Mesenteric fat pad (tissue), 1 donor: ENCODE measurements around the gene MYO1H. TPM values are rescaled to one million over a fixed set of nuclear protein-coding genes. Genes with fewer than 3 reads are reported as not detected.
"Not testable (repeated sequence)": the region's sequence is repeated elsewhere in the genome, so short reads cannot be mapped to it uniquely, and the experiment has no call there.

Experiments
- DNase-seq: peaks from one replicate; pipeline ENCODE4 v3.0.0-alpha.2; 2020; ENCODE audit warnings: low spot score
- long read RNA-seq: library from polyadenylated mRNA; unstranded; transcript quantifications from one replicate; pipeline ENCODE4 v2.0.0, GENCODE V29; 2020
- total RNA-seq: library from RNA; stranded (reverse); fragmentation: NEBNext Ultra II Directional; extraction: Animal tissue kit (Norgen Biotek cat#: 25700); gene quantifications from one replicate; pipeline ENCODE4 v1.2.1, GENCODE V29; 2021
- donor health status: DM: yes; HTN: yes; CAD: no.

MYO1H gene, protein sequence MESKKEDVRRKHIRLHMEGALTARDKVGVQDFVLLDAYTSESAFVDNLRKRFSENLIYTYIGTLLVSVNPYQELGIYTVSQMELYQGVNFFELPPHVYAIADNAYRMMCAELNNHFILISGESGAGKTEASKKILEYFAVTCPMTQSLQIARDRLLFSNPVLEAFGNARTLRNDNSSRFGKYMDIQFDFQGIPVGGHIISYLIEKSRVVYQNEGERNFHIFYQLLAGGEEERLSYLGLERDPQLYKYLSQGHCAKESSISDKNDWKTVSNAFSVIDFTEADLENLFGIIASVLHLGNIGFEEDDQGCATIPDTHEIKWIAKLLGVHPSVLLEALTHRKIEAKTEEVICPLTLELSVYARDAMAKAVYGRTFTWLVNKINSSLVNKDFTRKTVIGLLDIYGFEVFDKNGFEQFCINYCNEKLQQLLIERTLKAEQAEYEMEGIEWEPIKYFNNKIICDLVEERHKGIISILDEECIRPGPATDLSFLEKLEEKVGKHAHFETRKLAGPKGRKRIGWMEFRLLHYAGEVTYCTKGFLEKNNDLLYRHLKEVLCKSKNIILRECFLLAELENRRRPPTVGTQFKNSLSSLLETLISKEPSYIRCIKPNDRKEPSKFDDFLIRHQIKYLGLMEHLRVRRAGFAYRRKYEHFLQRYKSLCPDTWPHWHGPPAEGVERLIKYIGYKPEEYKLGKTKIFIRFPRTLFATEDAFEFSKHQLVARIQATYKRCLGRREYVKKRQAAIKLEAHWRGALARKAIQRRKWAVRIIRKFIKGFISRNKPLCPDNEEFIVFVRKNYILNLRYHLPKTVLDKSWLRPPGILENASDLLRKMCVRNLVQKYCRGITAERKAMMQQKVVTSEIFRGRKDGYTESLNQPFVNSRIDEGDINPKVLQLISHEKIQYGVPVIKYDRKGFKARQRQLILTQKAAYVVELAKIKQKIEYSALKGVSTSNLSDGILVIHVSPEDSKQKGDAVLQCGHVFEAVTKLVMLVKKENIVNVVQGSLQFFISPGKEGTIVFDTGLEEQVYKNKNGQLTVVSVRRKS
- 0.10 TPM for total RNA-seq
- long read RNA-seq, partial matches to known transcripts, result 0 of 5 reads
- long read RNA-seq, other reads (novel, unspliced or antisense), result 5 of 5 reads

DNA sequence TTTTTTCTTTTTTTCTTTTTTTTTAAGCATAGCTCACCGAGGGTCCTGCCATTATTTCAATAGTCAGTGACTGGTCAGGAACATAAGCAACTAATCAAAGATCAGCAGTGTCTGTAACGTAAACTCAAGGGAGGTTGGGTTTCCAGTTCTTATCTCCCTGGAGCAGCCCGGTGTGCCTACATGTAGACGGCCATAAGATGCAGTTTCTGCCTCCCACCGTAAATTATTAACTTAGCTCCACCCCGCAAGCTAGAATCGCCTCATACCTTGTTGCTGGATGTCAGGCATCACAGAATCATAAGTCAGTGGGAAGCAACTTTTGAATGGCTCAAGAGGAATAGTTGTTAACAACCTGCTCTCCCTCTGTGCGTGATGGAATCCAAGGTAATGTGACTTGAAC lies at the start of gene MYO1H:
TSS of gene MYO1H (plus strand) at position 312 of the 400 bp plus-strand sequence. CDS start at position 373, 61 bp downstream.
- DNase-seq, result no peak

GRCh38 chr12:109299849-109300248 lies 47.9 kb upstream of the MYO1H start:
- DNase-seq, result no peak

DNA sequence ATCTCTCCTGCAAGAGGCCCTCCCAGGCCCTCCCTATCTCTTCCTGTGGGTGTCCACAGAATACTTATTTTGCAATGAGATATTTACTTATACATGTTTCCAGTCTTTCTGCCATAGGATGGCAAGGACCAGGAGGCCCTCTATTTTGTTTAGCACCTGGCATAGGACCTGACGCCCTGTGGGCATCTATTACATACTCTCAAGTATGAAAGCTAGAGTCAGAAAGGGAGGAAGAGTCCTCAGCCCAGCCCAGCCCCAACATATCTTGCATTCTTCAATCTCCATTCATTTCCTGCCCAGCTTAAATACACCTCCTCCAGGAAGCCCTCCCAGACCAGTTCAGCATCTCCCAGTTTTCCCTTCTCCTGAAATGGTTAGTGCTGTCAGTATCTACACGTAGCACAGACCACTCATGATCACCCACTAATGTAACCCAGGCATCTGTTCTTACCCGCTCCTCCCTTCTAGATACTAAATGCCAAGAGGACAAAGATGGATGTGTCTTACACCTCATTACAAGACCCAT lies 46.0 kb upstream of the MYO1H start:
- DNase-seq, result no peak

DNA sequence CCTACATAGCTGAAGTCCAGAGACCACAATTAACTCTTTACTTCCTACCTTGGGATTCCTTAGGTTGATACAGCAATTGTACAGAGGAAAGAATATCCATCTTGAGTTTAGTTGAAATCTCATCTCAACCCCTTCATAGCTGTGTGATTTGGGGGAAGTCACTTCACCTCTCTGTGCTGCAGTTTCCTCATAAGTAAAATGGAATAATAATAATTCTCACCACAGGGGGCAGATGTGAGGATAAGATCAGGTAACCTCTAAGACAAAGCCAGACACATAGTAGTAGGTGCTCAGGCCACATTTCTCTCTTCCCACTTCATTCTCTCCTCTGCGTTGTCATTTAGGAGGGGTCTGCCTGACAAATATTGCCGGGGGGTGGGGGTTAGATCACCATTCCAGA lies 45.3 kb upstream of the MYO1H start:
- no peak for DNase-seq

- DNase-seq, result no peak
These were observed 44.9 kb upstream of the MYO1H start for GRCh38 chr12:109302770-109303169.

DNA sequence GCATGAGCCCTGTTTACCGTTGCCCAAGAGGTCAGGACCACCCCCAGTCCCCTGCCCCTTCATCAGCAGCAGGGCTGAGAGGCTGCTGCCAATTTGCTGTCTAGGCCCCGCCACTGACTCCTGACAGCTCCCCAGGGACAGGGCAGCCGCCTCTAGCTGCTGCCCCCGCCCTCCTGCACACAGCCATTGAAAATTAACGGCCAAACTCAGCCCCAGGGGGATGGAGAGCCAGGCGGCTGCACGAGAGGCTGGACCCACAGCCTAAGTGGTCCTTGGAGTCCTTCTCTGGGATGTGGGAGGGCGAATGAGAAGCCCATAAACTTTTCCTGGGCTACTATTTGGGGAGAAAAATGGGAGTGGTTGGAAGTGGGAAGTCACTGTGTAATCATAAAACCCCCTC lies 43.2 kb upstream of the MYO1H start:
- no peak for DNase-seq

DNA sequence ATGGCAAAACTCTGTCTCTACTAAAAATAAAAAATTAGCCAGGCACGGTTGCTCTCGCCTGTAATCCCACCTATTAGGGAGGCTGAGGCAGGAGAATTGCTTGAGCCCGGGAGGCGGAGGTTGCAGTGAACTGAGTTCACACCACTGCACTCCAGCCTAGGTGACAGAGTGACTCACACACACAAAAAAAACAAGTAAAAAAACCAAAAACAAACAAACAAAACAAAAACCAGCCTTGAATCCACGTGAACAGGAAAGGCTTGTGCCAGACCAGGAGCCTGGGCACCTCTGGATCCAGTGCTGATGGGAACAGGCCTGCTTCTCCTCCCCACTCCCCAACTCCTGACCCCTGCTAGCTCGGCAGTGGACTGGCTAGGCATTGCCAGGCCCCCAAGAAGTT lies 42.2 kb upstream of the MYO1H start:
- no peak for DNase-seq

- DNase-seq, result no peak
These were observed 40.6 kb upstream of the MYO1H start for GRCh38 chr12:109307051-109307450.

DNA sequence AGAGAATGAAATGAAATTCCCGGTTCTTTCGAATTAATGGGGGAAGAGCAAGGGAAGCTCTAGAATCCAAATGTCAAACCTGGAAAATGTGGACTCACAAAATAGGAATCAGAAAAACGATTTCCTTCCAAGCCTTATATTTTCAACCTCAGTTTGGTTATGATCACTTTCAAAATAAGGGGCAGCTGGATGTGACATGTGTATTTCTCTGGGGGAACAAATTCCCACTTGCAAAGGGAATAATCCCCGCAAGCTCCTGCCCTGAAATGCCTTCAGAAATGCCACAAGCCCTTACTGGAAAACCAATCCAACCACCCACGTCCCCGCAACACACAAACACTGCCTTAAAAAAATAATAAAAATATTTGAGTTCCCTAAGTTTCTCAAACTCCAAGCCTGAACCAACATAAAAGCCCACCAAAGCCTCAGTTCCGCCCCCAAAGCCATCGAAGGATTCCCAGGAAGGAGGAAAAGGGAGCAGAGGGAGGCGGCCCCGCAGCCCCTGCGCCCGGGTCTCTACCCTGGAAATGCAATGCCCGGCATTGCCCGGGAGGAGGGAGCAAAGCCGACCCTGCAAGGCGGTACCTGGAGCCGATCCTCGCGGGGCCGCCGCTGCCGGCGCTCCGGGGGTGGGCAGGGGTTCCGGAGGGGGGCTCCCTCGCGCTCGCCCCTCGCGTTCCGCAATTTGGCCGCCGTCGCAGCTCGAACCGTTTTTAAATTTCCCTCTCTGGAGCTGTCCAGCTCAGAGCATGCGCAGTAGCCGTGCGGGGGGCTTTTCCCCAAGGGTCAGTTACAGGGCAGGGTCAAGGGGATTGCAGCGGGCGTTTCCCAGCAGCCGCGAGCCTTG lies 38.9 kb upstream of the MYO1H start, which contains the start of gene FOXN4:
TSS of gene FOXN4 (minus strand) at position 751 of the 847 bp plus-strand sequence. CDS start 963 bp downstream, outside the sequence.
- DNase-seq, result no peak

DNA sequence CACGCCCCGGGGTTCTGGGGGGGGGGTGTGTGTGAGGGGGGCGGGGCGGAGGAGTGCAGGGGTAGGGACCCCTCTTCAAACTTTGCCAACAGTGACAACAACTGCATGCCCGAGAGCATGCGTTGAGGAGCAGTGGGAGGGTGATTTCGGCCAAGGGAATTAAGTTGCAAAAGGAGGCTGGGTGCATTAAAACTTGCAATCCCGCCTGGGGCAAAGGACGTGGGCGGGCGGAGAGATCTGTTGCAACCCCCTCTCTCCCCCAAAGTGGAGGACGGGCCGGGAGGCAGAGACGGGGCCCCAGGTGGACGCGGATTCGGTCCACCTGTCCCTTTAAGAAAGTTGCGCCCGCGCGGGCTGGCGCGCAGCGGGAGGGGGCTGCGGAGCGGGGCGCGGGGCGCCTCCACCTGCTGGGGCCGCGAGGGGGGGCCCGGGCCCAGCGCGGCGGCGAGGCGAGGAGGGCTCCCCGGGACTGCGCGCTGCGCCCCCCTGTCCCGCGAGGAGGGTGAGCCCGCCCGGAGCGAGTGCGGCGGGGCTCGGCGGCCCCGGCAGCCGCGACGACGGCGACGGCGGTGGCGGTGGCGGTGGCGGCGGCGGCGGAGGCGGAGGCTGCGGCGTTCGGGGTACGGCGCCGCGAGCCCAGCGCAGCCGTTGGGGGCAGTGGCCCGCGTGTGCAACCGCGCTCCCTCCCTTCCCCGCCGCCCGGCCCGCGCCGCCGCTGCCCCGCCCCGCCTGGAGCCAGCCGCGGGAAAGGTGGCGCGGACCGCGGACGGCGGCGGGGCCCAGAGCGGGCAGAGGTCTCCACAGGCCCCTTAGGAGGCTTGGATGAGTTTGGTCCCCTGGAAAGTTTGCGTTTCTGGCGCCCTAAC lies 38.1 kb upstream of the MYO1H start:
- DNase-seq, result no peak

GRCh38 chr12:109310247-109311125 lies 37.2 kb upstream of the MYO1H start:
- DNase-seq, result no peak

DNA sequence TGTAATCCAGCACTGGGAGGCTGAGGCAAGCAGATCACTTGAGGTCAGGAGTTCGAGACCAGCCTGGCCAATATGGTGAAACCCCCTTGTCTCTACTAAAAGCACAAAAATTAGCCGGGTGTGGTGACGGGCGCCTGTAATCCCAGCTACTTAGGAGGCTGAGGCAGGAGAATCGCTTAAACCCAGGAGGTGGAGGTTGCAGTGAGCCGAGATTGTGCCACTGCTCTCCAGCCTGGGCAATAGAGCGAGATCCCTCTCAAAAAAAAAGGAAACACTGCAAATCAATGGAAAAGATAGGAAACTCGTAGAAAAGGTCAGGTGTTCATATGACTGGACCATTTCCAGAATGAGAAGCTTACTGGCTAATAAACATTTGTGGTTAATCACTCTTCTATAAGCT lies 26.4 kb upstream of the MYO1H start:
- not testable (repeated sequence) for DNase-seq

GRCh38 chr12:109329003-109329402 lies 18.7 kb upstream of the MYO1H start:
- no peak for DNase-seq

DNA sequence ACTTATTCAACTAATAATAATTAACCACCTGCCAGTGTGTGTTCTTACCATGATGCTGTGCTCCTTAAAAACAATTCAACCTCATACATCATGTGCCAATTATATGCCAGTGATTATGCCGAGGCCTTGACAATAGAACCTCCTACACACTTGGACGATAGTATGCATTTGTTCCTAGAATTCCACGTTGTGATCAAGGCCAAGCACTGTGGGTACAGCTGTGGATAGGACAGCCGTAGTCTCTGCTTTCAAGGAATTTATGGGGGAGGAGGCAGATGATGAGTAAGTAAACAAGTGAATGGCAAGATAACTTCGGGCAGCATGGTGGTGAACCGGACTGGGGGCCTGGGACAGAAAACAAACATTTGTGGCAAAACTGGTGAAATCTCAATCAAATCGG lies 18.0 kb upstream of the MYO1H start:
- DNase-seq, result no peak

- no peak for DNase-seq
These were observed 17.1 kb upstream of the MYO1H start for GRCh38 chr12:109330282-109331230.

- no peak for DNase-seq
These were observed 16.3 kb upstream of the MYO1H start for GRCh38 chr12:109331301-109331952.

DNA sequence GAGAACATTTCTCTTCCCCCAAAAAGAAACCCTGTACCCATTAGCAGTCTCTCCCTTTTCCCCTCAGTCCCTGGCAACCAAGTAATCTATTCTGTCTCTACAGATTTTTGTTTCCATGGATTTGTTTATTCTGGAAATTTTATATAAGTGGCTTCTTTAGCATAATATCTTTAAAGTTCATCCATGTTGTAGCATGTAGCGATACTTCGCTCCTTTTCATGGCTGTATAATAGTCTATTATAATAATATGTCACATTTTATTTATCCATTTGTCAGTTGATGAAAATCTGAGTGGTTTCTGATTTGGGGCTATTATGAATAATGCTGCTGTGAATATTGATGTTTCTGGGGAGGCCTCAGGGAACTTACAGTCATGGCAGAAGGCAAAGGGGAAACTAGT lies 12.8 kb upstream of the MYO1H start:
- DNase-seq, result no peak
